ENCODE results near the gene ABCB11.

GRCh38 chr2:169038338-169038757 lies 7.2 kb upstream of the ABCB11 start:
- TF ChIP-seq, protein P1, sequence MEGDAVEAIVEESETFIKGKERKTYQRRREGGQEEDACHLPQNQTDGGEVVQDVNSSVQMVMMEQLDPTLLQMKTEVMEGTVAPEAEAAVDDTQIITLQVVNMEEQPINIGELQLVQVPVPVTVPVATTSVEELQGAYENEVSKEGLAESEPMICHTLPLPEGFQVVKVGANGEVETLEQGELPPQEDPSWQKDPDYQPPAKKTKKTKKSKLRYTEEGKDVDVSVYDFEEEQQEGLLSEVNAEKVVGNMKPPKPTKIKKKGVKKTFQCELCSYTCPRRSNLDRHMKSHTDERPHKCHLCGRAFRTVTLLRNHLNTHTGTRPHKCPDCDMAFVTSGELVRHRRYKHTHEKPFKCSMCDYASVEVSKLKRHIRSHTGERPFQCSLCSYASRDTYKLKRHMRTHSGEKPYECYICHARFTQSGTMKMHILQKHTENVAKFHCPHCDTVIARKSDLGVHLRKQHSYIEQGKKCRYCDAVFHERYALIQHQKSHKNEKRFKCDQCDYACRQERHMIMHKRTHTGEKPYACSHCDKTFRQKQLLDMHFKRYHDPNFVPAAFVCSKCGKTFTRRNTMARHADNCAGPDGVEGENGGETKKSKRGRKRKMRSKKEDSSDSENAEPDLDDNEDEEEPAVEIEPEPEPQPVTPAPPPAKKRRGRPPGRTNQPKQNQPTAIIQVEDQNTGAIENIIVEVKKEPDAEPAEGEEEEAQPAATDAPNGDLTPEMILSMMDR (conservative IDR thresholded peaks at IDR 0.05; ENCODE audit: low read depth, low read length), result no peak
- TF ChIP-seq EZH2 (IDR thresholded peaks at IDR 0.05; ENCODE audit: low read length, unreplicated experiment), result no peak
- TF ChIP-seq EZH2phosphoT487 (IDR thresholded peaks at IDR 0.05; ENCODE audit: borderline replicate concordance, low read length), result no peak
